Measurements from ENCODE around the gene TIAM2.

Gene TIAM2

GRCh38 chr6:154995254-154996015, at the start of gene TIAM2:
TSS of gene TIAM2 (plus strand) at chr6:154995315. CDS start at chr6:155129224, 133,909 bp downstream.
- peak in 1 of 2 donors; percentile 28 for DNase-seq (ENCODE audit: low read depth in 2 of 2)
- no peak for TF ChIP-seq CTCF (IDR thresholded peaks at IDR 0.05; ENCODE audit: low read depth, low read length)
- peak within 1 kb of the TSS; percentile 71 to 76 for H3K4me3 ChIP-seq (replicated peaks in 1 of 2; ENCODE audit: low read depth in 2 of 2, low read length in 2 of 2)

- DNase-seq (ENCODE audit: low read depth in 2 of 2) = no peak
- no peak for TF ChIP-seq CTCF (IDR thresholded peaks at IDR 0.05; ENCODE audit: low read depth, low read length)
- no peak overlapping the region for H3K4me3 ChIP-seq (replicated peaks in 1 of 2; ENCODE audit: low read depth in 2 of 2, low read length in 2 of 2)
Measured at GRCh38 chr6:154950979-154951344, 44.2 kb upstream of the TIAM2 start.

GRCh38 chr6:154951345-154952200, 43.5 kb upstream of the TIAM2 start:
- H3K4me3 ChIP-seq (replicated peaks in 1 of 2; ENCODE audit: low read depth in 2 of 2, low read length in 2 of 2) = no peak overlapping the region
- DNase-seq (ENCODE audit: low read depth in 2 of 2) = no peak
- TF ChIP-seq CTCF (IDR thresholded peaks at IDR 0.05; ENCODE audit: low read depth, low read length) = no peak

- TF ChIP-seq CTCF (IDR thresholded peaks at IDR 0.05; ENCODE audit: low read depth, low read length) = no peak
- no peak overlapping the region for H3K4me3 ChIP-seq (replicated peaks in 1 of 2; ENCODE audit: low read depth in 2 of 2, low read length in 2 of 2)
Measured at GRCh38 chr6:154953644-154954043, 41.5 kb upstream of the TIAM2 start.

DNA sequence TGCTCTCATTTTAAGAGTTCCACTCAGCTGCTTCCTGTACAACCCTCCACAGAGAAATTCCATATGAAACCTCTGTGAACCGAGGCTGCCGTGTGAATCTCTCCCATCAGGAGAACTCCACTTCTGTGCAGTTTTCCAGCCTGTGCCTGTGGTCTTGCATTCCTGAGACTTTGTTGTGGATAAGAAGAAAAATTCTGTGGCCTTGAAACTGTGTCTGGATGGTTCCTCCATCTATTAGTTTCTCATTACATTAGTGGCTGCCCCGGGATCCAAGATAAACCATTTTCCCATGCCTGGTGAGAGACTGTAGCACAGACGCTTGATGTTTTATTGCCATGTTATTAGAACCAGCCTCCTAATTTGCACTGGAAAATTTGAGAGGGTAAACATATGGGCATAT, 40.8 kb upstream of the TIAM2 start:
- DNase-seq (ENCODE audit: low read depth in 2 of 2) = no peak
- no peak overlapping the region for H3K4me3 ChIP-seq (replicated peaks in 1 of 2; ENCODE audit: low read depth in 2 of 2, low read length in 2 of 2)
- no peak for TF ChIP-seq CTCF (IDR thresholded peaks at IDR 0.05; ENCODE audit: low read depth, low read length)

More at GRCh38 chr6:154953644-154954043, 41.5 kb upstream of the TIAM2 start:
- no peak for DNase-seq (ENCODE audit: low read depth in 2 of 2)

GRCh38 chr6:154956771-154957522, 38.2 kb upstream of the TIAM2 start:
- DNase-seq (ENCODE audit: low read depth in 2 of 2) = no peak
- no peak for TF ChIP-seq CTCF (IDR thresholded peaks at IDR 0.05; ENCODE audit: low read depth, low read length)
- H3K4me3 ChIP-seq (replicated peaks in 1 of 2; ENCODE audit: low read depth in 2 of 2, low read length in 2 of 2) = no peak overlapping the region

Measured in cardiac fibroblast (primary cell).